ENCODE data around the gene CXCR3. TPM values are rescaled to one million over a fixed set of nuclear protein-coding genes. Genes with fewer than 3 reads are reported as not detected.
A peak's percentile ranks its signal among the peaks of the same experiment; 100 is the strongest.

The CXCR3 gene
- total RNA-seq, 2 experiments from 2014 or later = 141 to 145 TPM

- H3K36me3 Mint-ChIP-seq (ENCODE audit: low read depth) = no peaks in the 10 kb centered on the region
- H3K9me3 Mint-ChIP-seq (ENCODE audit: insufficient read depth) = no peaks in the 10 kb centered on the region
- H3K4me1 Mint-ChIP-seq (ENCODE audit: low read depth) = peaks cover 17% of the 10 kb centered on the region
- DNase-seq = no peak
- ChIA-PET CTCF (interaction anchor here (7.7 kb wide), 1 partner anchor 16 kb away, joined by 56 read pairs; the partner anchor contains the start of gene CXCR3), POLR2A (interaction anchor here (0.7 kb wide), 3 partner anchors 18 to 103 kb away, joined by 3 read pairs; partner anchors contain the start of genes CXCR3 and OGT)
- no peak for ATAC-seq
- H3K27me3 Mint-ChIP-seq (ENCODE audit: low read depth) = no peaks in the 10 kb centered on the region
- no peak overlapping the region for H3K4me3 Mint-ChIP-seq
- H3K27ac Mint-ChIP-seq = peak overlapping the region; percentile 84
Measured at GRCh38 chrX:71636438-71637252, 18.3 kb upstream of the CXCR3 start.

- no peak overlapping the region for H3K27ac Mint-ChIP-seq
- H3K36me3 Mint-ChIP-seq (ENCODE audit: low read depth) = no peaks in the 10 kb centered on the region
- DNase-seq (no peak), ATAC-seq (no peak)
- no peaks in the 10 kb centered on the region for H3K9me3 Mint-ChIP-seq (ENCODE audit: insufficient read depth)
- no peak overlapping the region for H3K4me3 Mint-ChIP-seq
- POLR2A ChIA-PET = no interaction called here
- CTCF ChIA-PET = interaction anchor here (7.7 kb wide), 1 partner anchor 14 kb away, joined by 56 read pairs; the partner anchor contains the start of gene CXCR3
- H3K4me1 Mint-ChIP-seq (ENCODE audit: low read depth) = peaks cover 20% of the 10 kb centered on the region
- H3K27me3 Mint-ChIP-seq (ENCODE audit: low read depth) = no peaks in the 10 kb centered on the region
Measured at GRCh38 chrX:71634366-71634765, 16.1 kb upstream of the CXCR3 start.

- no peak for ATAC-seq
- ChIA-PET POLR2A (no interaction called here), CTCF (interaction anchor here (7.7 kb wide), 1 partner anchor 13 kb away, joined by 56 read pairs; the partner anchor contains the start of gene CXCR3)
- Mint-ChIP-seq H3K4me1 (ENCODE audit: low read depth) (peaks cover 27% of the 10 kb centered on the region), H3K36me3 (ENCODE audit: low read depth) (no peaks in the 10 kb centered on the region), H3K9me3 (ENCODE audit: insufficient read depth) (no peaks in the 10 kb centered on the region), H3K27me3 (ENCODE audit: low read depth) (no peaks in the 10 kb centered on the region), H3K27ac (no peak overlapping the region), H3K4me3 (no peak overlapping the region)
- no peak for DNase-seq
Measured at GRCh38 chrX:71632923-71633657, 14.8 kb upstream of the CXCR3 start.

- Mint-ChIP-seq H3K27me3 (ENCODE audit: low read depth) (no peaks in the 10 kb centered on the region), H3K4me1 (ENCODE audit: low read depth) (peaks cover 28% of the 10 kb centered on the region), H3K4me3 (no peak overlapping the region), H3K36me3 (ENCODE audit: low read depth) (no peaks in the 10 kb centered on the region), H3K9me3 (ENCODE audit: insufficient read depth) (no peaks in the 10 kb centered on the region), H3K27ac (peak overlapping the region; percentile 43)
- CTCF ChIA-PET = no interaction called here
- no peak for ATAC-seq
- no peak for DNase-seq
- POLR2A ChIA-PET = interaction anchor here (0.7 kb wide), 1 partner anchor 11 kb away, joined by 3 read pairs; the partner anchor contains the start of gene CXCR3
Measured at GRCh38 chrX:71629467-71629866, 11.2 kb upstream of the CXCR3 start.

GRCh38 chrX:71627588-71628404 lies 9.5 kb upstream of the CXCR3 start:
- CTCF ChIA-PET = no interaction called here
- ATAC-seq = no peak
- DNase-seq = no peak
- peak overlapping the region; percentile 15 for H3K27ac Mint-ChIP-seq
- H3K36me3 Mint-ChIP-seq (ENCODE audit: low read depth) = peaks cover 3% of the 10 kb centered on the region
- peaks cover 44% of the 10 kb centered on the region for H3K4me1 Mint-ChIP-seq (ENCODE audit: low read depth)
- POLR2A ChIA-PET = interaction anchor here (0.7 kb wide), 1 partner anchor 11 kb away, joined by 3 read pairs; no protein-coding TSS in a partner anchor
- no peaks in the 10 kb centered on the region for H3K9me3 Mint-ChIP-seq (ENCODE audit: insufficient read depth)
- H3K4me3 Mint-ChIP-seq = no peak overlapping the region
- no peaks in the 10 kb centered on the region for H3K27me3 Mint-ChIP-seq (ENCODE audit: low read depth)

GRCh38 chrX:71626576-71626975 lies 8.3 kb upstream of the CXCR3 start:
- H3K4me1 Mint-ChIP-seq (ENCODE audit: low read depth) = peaks cover 56% of the 10 kb centered on the region
- H3K27me3 Mint-ChIP-seq (ENCODE audit: low read depth) = no peaks in the 10 kb centered on the region
- no peaks in the 10 kb centered on the region for H3K9me3 Mint-ChIP-seq (ENCODE audit: insufficient read depth)
- no peak overlapping the region for H3K27ac Mint-ChIP-seq
- CTCF ChIA-PET = no interaction called here
- no peak overlapping the region for H3K4me3 Mint-ChIP-seq
- POLR2A ChIA-PET = no interaction called here
- ATAC-seq (no peak), DNase-seq (no peak)
- H3K36me3 Mint-ChIP-seq (ENCODE audit: low read depth) = peaks cover 5% of the 10 kb centered on the region

GRCh38 chrX:71625471-71625870 lies 7.2 kb upstream of the CXCR3 start:
- peaks cover 63% of the 10 kb centered on the region for H3K4me1 Mint-ChIP-seq (ENCODE audit: low read depth)
- no peaks in the 10 kb centered on the region for H3K27me3 Mint-ChIP-seq (ENCODE audit: low read depth)
- no peak for ATAC-seq
- H3K9me3 Mint-ChIP-seq (ENCODE audit: insufficient read depth) = no peaks in the 10 kb centered on the region
- no peak overlapping the region for H3K4me3 Mint-ChIP-seq
- CTCF ChIA-PET = interaction anchor here (9.6 kb wide), 1 partner anchor 10 kb away, joined by 56 read pairs; no protein-coding TSS in a partner anchor
- no peak for DNase-seq
- peaks cover 5% of the 10 kb centered on the region for H3K36me3 Mint-ChIP-seq (ENCODE audit: low read depth)
- POLR2A ChIA-PET = interaction anchor here (1.5 kb wide), 1 partner anchor 92 kb away, joined by 9 read pairs; the partner anchor contains the start of gene OGT
- H3K27ac Mint-ChIP-seq = no peak overlapping the region

- no peaks in the 10 kb centered on the region for H3K27me3 Mint-ChIP-seq (ENCODE audit: low read depth)
- ChIA-PET CTCF (interaction anchor here (1.2 to 9.6 kb wide), 8 partner anchors 9 to 90 kb away, joined by 4 to 56 read pairs (median 10); partner anchors contain the start of gene OGT), POLR2A (interaction anchor here (1.1 to 3.1 kb wide), 4 partner anchors 9 to 91 kb away, joined by 3 to 21 read pairs (median 7); partner anchors contain the start of gene OGT)
- DNase-seq (peak; percentile 24), ATAC-seq (no peak)
- peaks cover 67% of the 10 kb centered on the region for H3K4me1 Mint-ChIP-seq (ENCODE audit: low read depth)
- peak overlapping the region; percentile 91 for H3K27ac Mint-ChIP-seq
- peaks cover 7% of the 10 kb centered on the region for H3K36me3 Mint-ChIP-seq (ENCODE audit: low read depth)
- H3K9me3 Mint-ChIP-seq (ENCODE audit: insufficient read depth) = no peaks in the 10 kb centered on the region
- peak overlapping the region; percentile 70 for H3K4me3 Mint-ChIP-seq
Measured at GRCh38 chrX:71623714-71624113, 5.4 kb upstream of the CXCR3 start.

- H3K36me3 Mint-ChIP-seq (ENCODE audit: low read depth) = peaks cover 15% of the 10 kb centered on the region
- H3K27ac Mint-ChIP-seq = peak overlapping the region; percentile 91
- no peaks in the 10 kb centered on the region for H3K9me3 Mint-ChIP-seq (ENCODE audit: insufficient read depth)
- ChIA-PET CTCF (interaction anchor here (1.0 to 9.6 kb wide), 11 partner anchors 8 to 89 kb away, joined by 3 to 56 read pairs (median 7); partner anchors contain the start of gene OGT), POLR2A (interaction anchor here (0.9 to 3.1 kb wide), 7 partner anchors 8 to 257 kb away, joined by 3 to 21 read pairs (median 4); partner anchors contain the start of genes OGT and TAF1)
- H3K4me1 Mint-ChIP-seq (ENCODE audit: low read depth) = peaks cover 70% of the 10 kb centered on the region
- H3K27me3 Mint-ChIP-seq (ENCODE audit: low read depth) = no peaks in the 10 kb centered on the region
- peak; percentile 82 for DNase-seq
- peak; percentile 68 for ATAC-seq
- peak overlapping the region; percentile 70 for H3K4me3 Mint-ChIP-seq
Measured at GRCh38 chrX:71622576-71623450, 4.5 kb upstream of the CXCR3 start.

GRCh38 chrX:71622032-71622575 lies 3.8 kb upstream of the CXCR3 start:
- Mint-ChIP-seq H3K4me1 (ENCODE audit: low read depth) (peaks cover 70% of the 10 kb centered on the region), H3K9me3 (ENCODE audit: insufficient read depth) (no peaks in the 10 kb centered on the region), H3K27me3 (ENCODE audit: low read depth) (no peaks in the 10 kb centered on the region), H3K27ac (peak overlapping the region; percentile 91), H3K4me3 (peak overlapping the region; percentile 70), H3K36me3 (ENCODE audit: low read depth) (peaks cover 22% of the 10 kb centered on the region)
- no peak for DNase-seq
- peak; percentile 6 for ATAC-seq
- POLR2A ChIA-PET = interaction anchor here (0.9 to 3.1 kb wide), 6 partner anchors 7 to 256 kb away, joined by 3 to 21 read pairs (median 4); partner anchors contain the start of genes OGT and TAF1
- CTCF ChIA-PET = interaction anchor here (0.7 to 9.6 kb wide), 11 partner anchors 11 to 88 kb away, joined by 3 to 56 read pairs (median 7); partner anchors contain the start of gene OGT
